H9 (cell line): ENCODE measurements around the gene PHETA1. TPM values are rescaled to one million over a fixed set of nuclear protein-coding genes. Genes with fewer than 3 reads are reported as not detected.

Experiments
- DNase-seq: peaks from one replicate; pipeline ENCODE4 v3.0.0-alpha.2; 2017
- H2AFZ ChIP-seq: one replicate; pipeline ENCODE4 v1.6.1; 2013; ENCODE audit warnings: mild to moderate bottlenecking, low read length, control low read depth, moderate library complexity
- H2AK5ac ChIP-seq: 2 replicates; pipeline ENCODE4 v1.6.1; 2013; ENCODE audit warnings: low read length, control low read depth, mixed read lengths; ENCODE audit not compliant: insufficient read length
- H2BK120ac ChIP-seq: one replicate; pipeline ENCODE4 v1.6.1; 2013; ENCODE audit warnings: low read depth, mild to moderate bottlenecking, low read length, control low read depth, inconsistent platforms; ENCODE audit not compliant: poor library complexity, severe bottlenecking
- H2BK12ac ChIP-seq: 2 replicates; pipeline ENCODE4 v1.6.1; 2013; ENCODE audit warnings: low read length, control low read depth, mixed read lengths, low read depth; ENCODE audit not compliant: insufficient read length
- H2BK15ac ChIP-seq: 2 replicates; pipeline ENCODE4 v1.6.1; 2013; ENCODE audit warnings: low read depth, low read length, control low read depth
- H2BK20ac ChIP-seq: one replicate; pipeline ENCODE4 v1.6.1; 2013; ENCODE audit warnings: low read depth, mild to moderate bottlenecking, low read length, control low read depth, inconsistent platforms; ENCODE audit not compliant: poor library complexity, severe bottlenecking
- H2BK5ac ChIP-seq: 2 replicates; pipeline ENCODE4 v1.6.1; 2013; ENCODE audit warnings: low read length, control low read depth, mixed read lengths; ENCODE audit not compliant: insufficient read length
- H3K14ac ChIP-seq: 2 replicates; pipeline ENCODE4 v1.6.1; 2013; ENCODE audit warnings: low read length, control low read depth; ENCODE audit not compliant: insufficient read depth
- H3K18ac ChIP-seq: 2 replicates; pipeline ENCODE4 v1.6.1; 2013; ENCODE audit warnings: low read depth, mild to moderate bottlenecking, mixed read lengths, low read length, control low read depth; ENCODE audit not compliant: insufficient read length
- H3K23ac ChIP-seq: 2 replicates; pipeline ENCODE4 v1.6.1; 2013; ENCODE audit warnings: low read length, control low read depth, mixed read lengths, low read depth; ENCODE audit not compliant: insufficient read length
- H3K23me2 ChIP-seq: 2 replicates; pipeline ENCODE4 v1.6.1; 2013; ENCODE audit warnings: low read depth, mild to moderate bottlenecking, mixed read lengths, low read length, control low read depth; ENCODE audit not compliant: insufficient read length, poor library complexity, severe bottlenecking
- H3K27ac ChIP-seq: 2 replicates; pipeline ENCODE4 v1.5.1; 2013; ENCODE audit warnings: low read length, control low read depth, mixed read lengths, low read depth; ENCODE audit not compliant: insufficient read length
- H3K27me3 ChIP-seq: 2 replicates; pipeline ENCODE4 v1.6.1; 2013; ENCODE audit warnings: low read length, control low read depth, inconsistent platforms; ENCODE audit not compliant: insufficient read depth
- H3K4ac ChIP-seq: 2 replicates; pipeline ENCODE4 v1.6.1; 2013; ENCODE audit warnings: low read depth, mild to moderate bottlenecking, control low read depth, inconsistent platforms, low read length, moderate library complexity
- H3K4me1 ChIP-seq: 2 replicates; pipeline ENCODE4 v1.6.1; 2013; ENCODE audit warnings: low read length, control low read depth, inconsistent platforms; ENCODE audit not compliant: insufficient read depth
- H3K4me2 ChIP-seq: 2 replicates; pipeline ENCODE4 v1.6.1; 2013; ENCODE audit warnings: low read length, control low read depth, mixed read lengths; ENCODE audit not compliant: insufficient read length, insufficient read depth
- H3K56ac ChIP-seq: 2 replicates; pipeline ENCODE4 v1.6.1; 2013; ENCODE audit warnings: low read depth, mild to moderate bottlenecking, mixed read lengths, low read length, control low read depth; ENCODE audit not compliant: insufficient read length
- H3K79me1 ChIP-seq: 2 replicates; pipeline ENCODE4 v1.6.1; 2013; ENCODE audit warnings: low read depth, mild to moderate bottlenecking, moderate library complexity, low read length, control low read depth, inconsistent platforms; ENCODE audit not compliant: insufficient read depth, poor library complexity, severe bottlenecking
- H3K79me2 ChIP-seq: 2 replicates; pipeline ENCODE4 v1.6.1; 2013; ENCODE audit warnings: low read length, control low read depth, inconsistent platforms; ENCODE audit not compliant: insufficient read depth
- H3K9ac ChIP-seq: 2 replicates; pipeline ENCODE4 v1.6.1; 2013; ENCODE audit warnings: low read length, control low read depth, mixed read lengths; ENCODE audit not compliant: insufficient read length; ENCODE audit errors: extremely low read depth
- H3K9me3 ChIP-seq: one replicate; pipeline ENCODE4 v1.6.1; 2013; ENCODE audit warnings: low read depth, low read length, inconsistent platforms; ENCODE audit not compliant: control insufficient read depth
- H3T11ph ChIP-seq: one replicate; pipeline ENCODE4 v1.6.1; 2013; ENCODE audit warnings: mild to moderate bottlenecking, low read length, control low read depth, inconsistent platforms
- H4K20me1 ChIP-seq: one replicate; pipeline ENCODE4 v1.6.1; 2013; ENCODE audit not compliant: control insufficient read depth, insufficient read length, insufficient read depth
- H4K5ac ChIP-seq: 2 replicates; pipeline ENCODE4 v1.6.1; 2013; ENCODE audit warnings: low read depth, mild to moderate bottlenecking, mixed read lengths, low read length, control low read depth; ENCODE audit not compliant: insufficient read length
- H4K8ac ChIP-seq: replicated peaks from 2 replicates; pipeline ENCODE4 v1.6.1; 2013; ENCODE audit warnings: low read length, control low read depth, mixed read lengths, low read depth; ENCODE audit not compliant: insufficient read length
- H4K91ac ChIP-seq: 2 replicates; pipeline ENCODE4 v1.6.1; 2013; ENCODE audit warnings: low read depth, mild to moderate bottlenecking, moderate library complexity, mixed read lengths, low read length, control low read depth; ENCODE audit not compliant: insufficient read length
- H3K27ac Mint-ChIP-seq, 3 experiments: 2 replicates in 2 of 3; 3 replicates in 1 of 3; pipeline ENCODE4 v1.8.0; 2020 to 2021; ENCODE audit warnings: mixed read lengths in 3 of 3, mild to moderate bottlenecking in 1 of 3, moderate library complexity in 1 of 3
- H3K27me3 Mint-ChIP-seq: 2 replicates; pipeline ENCODE4 v1.8.0; 2021; ENCODE audit warnings: low read depth, mild to moderate bottlenecking, moderate library complexity, mixed read lengths
- H3K36me3 Mint-ChIP-seq, 3 experiments: 2 replicates in 2 of 3; 3 replicates in 1 of 3; pipeline ENCODE4 v1.8.0; 2020 to 2021; ENCODE audit warnings: low read depth in 3 of 3, mixed read lengths in 3 of 3; ENCODE audit not compliant: insufficient read depth in 1 of 3
- H3K4me1 Mint-ChIP-seq, 2 experiments: 2 replicates each; pipeline ENCODE4 v1.8.0; 2020; ENCODE audit warnings: mixed read lengths in 2 of 2
- H3K4me3 Mint-ChIP-seq, 2 experiments: 2 replicates in 1 of 2; 3 replicates in 1 of 2; pipeline ENCODE4 v1.8.0; 2020 to 2021; ENCODE audit warnings: mild to moderate bottlenecking in 2 of 2, mixed read lengths in 2 of 2, moderate library complexity in 1 of 2
- H3K9me3 Mint-ChIP-seq, 2 experiments: 2 replicates in 1 of 2; 3 replicates in 1 of 2; pipeline ENCODE4 v1.8.0; 2020; ENCODE audit warnings: mild to moderate bottlenecking in 2 of 2, mixed read lengths in 2 of 2, moderate library complexity in 1 of 2
- WGBS: extraction: QIAGEN DNeasy Blood & Tissue Kit; methylation state at CpG from one replicate; pipeline ENCODE4 v1.1.7; 2013; ENCODE audit warnings: missing lambda C conversion rate, low lambda C conversion rate, mixed read lengths; ENCODE audit not compliant: insufficient read length; ENCODE audit errors: extremely low coverage; 5-methylcytosine and 5-hydroxymethylcytosine counted together
- total RNA-seq: library from RNA; stranded (reverse); gene quantifications from 2 replicates; pipeline ENCODE4 v1.2.1, GENCODE V29; 2021
- TF ChIP-seq, protein P1 (sequence below): fragments of 200-600 bp; sonication (generic); conservative IDR thresholded peaks from 3 replicates; pipeline ENCODE4 v1.8.0; 2021; ENCODE audit warnings: antibody characterized with exemption, mild to moderate bottlenecking

Gene PHETA1
- total RNA-seq, 1 experiment from 2014 or later, result 13.1 TPM

DNA sequence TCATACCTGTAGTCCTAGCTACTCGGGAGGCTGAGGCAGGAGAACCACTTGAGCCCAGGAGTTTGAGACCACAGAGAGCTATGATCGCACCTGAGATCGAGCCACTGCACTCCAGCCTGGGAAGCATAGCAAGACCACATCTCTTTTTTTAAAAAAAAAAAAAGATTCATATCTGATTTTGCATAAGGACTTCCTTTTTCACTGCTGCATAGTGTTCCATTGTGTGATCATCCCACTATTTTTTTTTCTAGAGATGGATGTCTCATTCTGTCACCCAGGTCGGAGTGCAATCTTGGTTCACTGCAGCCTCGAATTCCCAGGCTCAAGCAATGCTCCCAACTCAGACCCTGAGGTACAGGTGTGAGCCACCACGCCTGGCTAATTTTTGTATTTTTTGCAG lies 50.4 kb downstream of the PHETA1 start:
- H4K91ac ChIP-seq, result no peak overlapping the region
- no peak overlapping the region for H3K23ac ChIP-seq
- no CpG with 5 or more reads among the region's 6 CpGs for WGBS
- H3K79me1 ChIP-seq, result no peaks in the 10 kb centered on the region
- H4K8ac ChIP-seq, result no peak overlapping the region
- H3K9me3 ChIP-seq, result no peaks in the 10 kb centered on the region
- no peak for DNase-seq
- TF ChIP-seq, protein P1, sequence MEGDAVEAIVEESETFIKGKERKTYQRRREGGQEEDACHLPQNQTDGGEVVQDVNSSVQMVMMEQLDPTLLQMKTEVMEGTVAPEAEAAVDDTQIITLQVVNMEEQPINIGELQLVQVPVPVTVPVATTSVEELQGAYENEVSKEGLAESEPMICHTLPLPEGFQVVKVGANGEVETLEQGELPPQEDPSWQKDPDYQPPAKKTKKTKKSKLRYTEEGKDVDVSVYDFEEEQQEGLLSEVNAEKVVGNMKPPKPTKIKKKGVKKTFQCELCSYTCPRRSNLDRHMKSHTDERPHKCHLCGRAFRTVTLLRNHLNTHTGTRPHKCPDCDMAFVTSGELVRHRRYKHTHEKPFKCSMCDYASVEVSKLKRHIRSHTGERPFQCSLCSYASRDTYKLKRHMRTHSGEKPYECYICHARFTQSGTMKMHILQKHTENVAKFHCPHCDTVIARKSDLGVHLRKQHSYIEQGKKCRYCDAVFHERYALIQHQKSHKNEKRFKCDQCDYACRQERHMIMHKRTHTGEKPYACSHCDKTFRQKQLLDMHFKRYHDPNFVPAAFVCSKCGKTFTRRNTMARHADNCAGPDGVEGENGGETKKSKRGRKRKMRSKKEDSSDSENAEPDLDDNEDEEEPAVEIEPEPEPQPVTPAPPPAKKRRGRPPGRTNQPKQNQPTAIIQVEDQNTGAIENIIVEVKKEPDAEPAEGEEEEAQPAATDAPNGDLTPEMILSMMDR, result no peak
- H3T11ph ChIP-seq, result no peak overlapping the region
- H2BK20ac ChIP-seq, result no peak overlapping the region
- Mint-ChIP-seq H3K27me3 (no peaks in the 10 kb centered on the region), H3K9me3 (no peaks in the 10 kb centered on the region), H3K27ac (no peak overlapping the region), H3K4me1 (peaks cover 5 to 6% of the 10 kb centered on the region in 2 experiments), H3K4me3 (no peak overlapping the region), H3K36me3 (peaks cover 2 to 5% (median 4%) of the 10 kb centered on the region in 3 experiments; a peak in 5 of 7 replicates)
- no peak overlapping the region for H3K4ac ChIP-seq
- no peak overlapping the region for H2BK12ac ChIP-seq
- H3K4me1 ChIP-seq, result no peaks in the 10 kb centered on the region
- H3K18ac ChIP-seq, result no peak overlapping the region
- H2AK5ac ChIP-seq, result no peak overlapping the region
- no peaks in the 10 kb centered on the region for H3K27me3 ChIP-seq
- no peaks in the 10 kb centered on the region for H4K20me1 ChIP-seq
- no peak overlapping the region for H3K4me2 ChIP-seq
- H4K5ac ChIP-seq, result no peak overlapping the region
- no peaks in the 10 kb centered on the region for H3K79me2 ChIP-seq
- no peak overlapping the region for H2BK15ac ChIP-seq
- H3K27ac ChIP-seq, result no peak overlapping the region
- H3K56ac ChIP-seq, result no peak overlapping the region
- no peak overlapping the region for H3K9ac ChIP-seq
- no peak overlapping the region for H2BK120ac ChIP-seq
- no peak overlapping the region for H2BK5ac ChIP-seq
- H3K14ac ChIP-seq, result no peak overlapping the region
- H2AFZ ChIP-seq, result no peak overlapping the region
- no peaks in the 10 kb centered on the region for H3K23me2 ChIP-seq
